ENCODE data around the gene RHOC. TPM values are rescaled to one million over a fixed set of nuclear protein-coding genes. Genes with fewer than 3 reads are reported as not detected.
A peak's percentile ranks its signal among the peaks of the same experiment; 100 is the strongest.

Gene RHOC
- total and polyA plus RNA-seq, 2 donors: 149 to 300 TPM

GRCh38 chr1:112713466-112714312 is 6.8 kb upstream of the RHOC start:
- Histone ChIP-seq H3K4me3 (ENCODE audit: low read depth, low read length) (peak overlapping the region; percentile 48), H3K27ac (ENCODE audit: low read depth) (no peak overlapping the region), H3K4me1 (ENCODE audit: insufficient read depth) (no peaks in the 10 kb centered on the region), H3K36me3 (ENCODE audit: insufficient read depth) (no peaks in the 10 kb centered on the region)
- WGBS: 63% methylated on average over 14 of the region's 14 CpGs
- no peak for DNase-seq (ENCODE audit: extremely low spot score)

- no peak overlapping the region for H3K4me3 ChIP-seq (ENCODE audit: low read depth, low read length)
- H3K27ac ChIP-seq (ENCODE audit: low read depth): no peak overlapping the region
- WGBS: 88% methylated on average over 9 of the region's 9 CpGs
- no peaks in the 10 kb centered on the region for H3K4me1 ChIP-seq (ENCODE audit: insufficient read depth)
- no peak for DNase-seq (ENCODE audit: extremely low spot score)
- H3K36me3 ChIP-seq (ENCODE audit: insufficient read depth): no peaks in the 10 kb centered on the region
These were observed 5.8 kb upstream of the RHOC start for GRCh38 chr1:112712701-112713128.

GRCh38 chr1:112712191-112712590 is 5.3 kb upstream of the RHOC start:
- no peak overlapping the region for H3K4me3 ChIP-seq (ENCODE audit: low read depth, low read length)
- H3K27ac ChIP-seq (ENCODE audit: low read depth): no peak overlapping the region
- H3K4me1 ChIP-seq (ENCODE audit: insufficient read depth): no peaks in the 10 kb centered on the region
- DNase-seq (ENCODE audit: extremely low spot score): no peak
- WGBS: 83% methylated on average over 7 of the region's 7 CpGs
- H3K36me3 ChIP-seq (ENCODE audit: insufficient read depth): no peaks in the 10 kb centered on the region

GRCh38 chr1:112711670-112712069 is 4.7 kb upstream of the RHOC start:
- no peak overlapping the region for H3K27ac ChIP-seq (ENCODE audit: low read depth)
- no peak overlapping the region for H3K4me3 ChIP-seq (ENCODE audit: low read depth, low read length)
- H3K36me3 ChIP-seq (ENCODE audit: insufficient read depth): no peaks in the 10 kb centered on the region
- 78% methylated on average over 11 of the region's 11 CpGs for WGBS
- DNase-seq (ENCODE audit: extremely low spot score): no peak
- no peaks in the 10 kb centered on the region for H3K4me1 ChIP-seq (ENCODE audit: insufficient read depth)

- no peak overlapping the region for H3K4me3 ChIP-seq (ENCODE audit: low read depth, low read length)
- DNase-seq (ENCODE audit: extremely low spot score): no peak
- H3K27ac ChIP-seq (ENCODE audit: low read depth): no peak overlapping the region
- no peaks in the 10 kb centered on the region for H3K4me1 ChIP-seq (ENCODE audit: insufficient read depth)
- H3K36me3 ChIP-seq (ENCODE audit: insufficient read depth): no peaks in the 10 kb centered on the region
- WGBS: 61% methylated on average over 7 of the region's 7 CpGs
These were observed 4.1 kb upstream of the RHOC start for GRCh38 chr1:112711041-112711440.

GRCh38 chr1:112710586-112710985 is 3.7 kb upstream of the RHOC start:
- 92% methylated on average over 3 of the region's 3 CpGs for WGBS
- DNase-seq (ENCODE audit: extremely low spot score): no peak
- no peak overlapping the region for H3K4me3 ChIP-seq (ENCODE audit: low read depth, low read length)
- H3K36me3 ChIP-seq (ENCODE audit: insufficient read depth): no peaks in the 10 kb centered on the region
- no peak overlapping the region for H3K27ac ChIP-seq (ENCODE audit: low read depth)
- H3K4me1 ChIP-seq (ENCODE audit: insufficient read depth): no peaks in the 10 kb centered on the region

- H3K4me3 ChIP-seq (ENCODE audit: low read depth, low read length): no peak overlapping the region
- H3K36me3 ChIP-seq (ENCODE audit: insufficient read depth): no peaks in the 10 kb centered on the region
- H3K4me1 ChIP-seq (ENCODE audit: insufficient read depth): no peaks in the 10 kb centered on the region
- 96% methylated on average over 7 of the region's 7 CpGs for WGBS
- H3K27ac ChIP-seq (ENCODE audit: low read depth): no peak overlapping the region
- DNase-seq (ENCODE audit: extremely low spot score): no peak
These were observed 3.2 kb upstream of the RHOC start for GRCh38 chr1:112710159-112710558.

- Histone ChIP-seq H3K27ac (ENCODE audit: low read depth) (no peak overlapping the region), H3K4me1 (ENCODE audit: insufficient read depth) (no peaks in the 10 kb centered on the region), H3K4me3 (ENCODE audit: low read depth, low read length) (no peak overlapping the region), H3K36me3 (ENCODE audit: insufficient read depth) (no peaks in the 10 kb centered on the region)
- 93% methylated on average over 3 of the region's 3 CpGs for WGBS
- no peak for DNase-seq (ENCODE audit: extremely low spot score)
These were observed 1.6 kb upstream of the RHOC start for GRCh38 chr1:112708489-112708888.

- Histone ChIP-seq H3K4me3 (ENCODE audit: low read depth, low read length) (no peak overlapping the region), H3K36me3 (ENCODE audit: insufficient read depth) (no peaks in the 10 kb centered on the region), H3K4me1 (ENCODE audit: insufficient read depth) (no peaks in the 10 kb centered on the region), H3K27ac (ENCODE audit: low read depth) (no peak overlapping the region)
- WGBS: 82% methylated on average over 6 of the region's 6 CpGs
- DNase-seq (ENCODE audit: extremely low spot score): no peak
These were observed 1.1 kb upstream of the RHOC start for GRCh38 chr1:112708002-112708448.

GRCh38 chr1:112707221-112708001 is 484 bp upstream of the RHOC start:
- DNase-seq (ENCODE audit: extremely low spot score): no peak
- WGBS: 6% methylated on average over 42 of the region's 42 CpGs
- H3K4me3 ChIP-seq (ENCODE audit: low read depth, low read length): peak overlapping the region; percentile 92
- peak overlapping the region; percentile 92 for H3K27ac ChIP-seq (ENCODE audit: low read depth)
- no peaks in the 10 kb centered on the region for H3K4me1 ChIP-seq (ENCODE audit: insufficient read depth)
- no peaks in the 10 kb centered on the region for H3K36me3 ChIP-seq (ENCODE audit: insufficient read depth)

GRCh38 chr1:112704934-112705627 is 1.8 kb downstream of the RHOC start:
- peak; percentile 93 for DNase-seq (ENCODE audit: extremely low spot score)
- peaks cover 1% of the 10 kb centered on the region for H3K4me1 ChIP-seq (ENCODE audit: insufficient read depth)

GRCh38 chr1:112704391-112704933 is 2.5 kb downstream of the RHOC start:
- 35% methylated on average over 7 of the region's 7 CpGs for WGBS
- H3K36me3 ChIP-seq (ENCODE audit: insufficient read depth): no peaks in the 10 kb centered on the region
- H3K27ac ChIP-seq (ENCODE audit: low read depth): peak overlapping the region; percentile 77
- peaks cover 1% of the 10 kb centered on the region for H3K4me1 ChIP-seq (ENCODE audit: insufficient read depth)
- H3K4me3 ChIP-seq (ENCODE audit: low read depth, low read length): peak overlapping the region; percentile 14
- DNase-seq (ENCODE audit: extremely low spot score): no peak

More at GRCh38 chr1:112704934-112705627, 1.8 kb downstream of the RHOC start:
- H3K4me3 ChIP-seq (ENCODE audit: low read depth, low read length): peak overlapping the region; percentile 14
- H3K27ac ChIP-seq (ENCODE audit: low read depth): peak overlapping the region; percentile 77
- 1% methylated on average over 13 of the region's 13 CpGs for WGBS
- no peaks in the 10 kb centered on the region for H3K36me3 ChIP-seq (ENCODE audit: insufficient read depth)

- Histone ChIP-seq H3K36me3 (ENCODE audit: insufficient read depth) (no peaks in the 10 kb centered on the region), H3K4me3 (ENCODE audit: low read depth, low read length) (no peak overlapping the region), H3K4me1 (ENCODE audit: insufficient read depth) (peaks cover 1% of the 10 kb centered on the region), H3K27ac (ENCODE audit: low read depth) (no peak overlapping the region)
- 71% methylated on average over 8 of the region's 8 CpGs for WGBS
- DNase-seq (ENCODE audit: extremely low spot score): no peak
These were observed 3.2 kb downstream of the RHOC start for GRCh38 chr1:112703706-112704105.
